Epithelial cell of proximal tubule (primary cell): ENCODE results near the gene CDKL5. TPM values are rescaled to one million over a fixed set of nuclear protein-coding genes. Genes with fewer than 3 reads are reported as not detected.

ENCODE experiments used
- DNase-seq: peaks from one replicate; pipeline ENCODE4 v3.0.0-alpha.2; 2011; ENCODE audit warnings: low read depth
- H3K4me3 ChIP-seq: 2 replicates; pipeline ENCODE4 v1.5.1; 2011; ENCODE audit warnings: low read depth, mild to moderate bottlenecking, low read length
- total RNA-seq: library from RNA; depleted of rRNA; stranded (reverse); fragments of >200 nt; gene quantifications from 2 replicates; pipeline ENCODE4 v1.2.3, GENCODE V29; 2015
- TF ChIP-seq, protein P1 (sequence below): conservative IDR thresholded peaks from 2 replicates; pipeline ENCODE4 v1.5.1; 2012; ENCODE audit warnings: low read depth, mild to moderate bottlenecking, low read length

The CDKL5 gene
- total RNA-seq, 1 donor from 2014 or later = 5.0 TPM

DNA sequence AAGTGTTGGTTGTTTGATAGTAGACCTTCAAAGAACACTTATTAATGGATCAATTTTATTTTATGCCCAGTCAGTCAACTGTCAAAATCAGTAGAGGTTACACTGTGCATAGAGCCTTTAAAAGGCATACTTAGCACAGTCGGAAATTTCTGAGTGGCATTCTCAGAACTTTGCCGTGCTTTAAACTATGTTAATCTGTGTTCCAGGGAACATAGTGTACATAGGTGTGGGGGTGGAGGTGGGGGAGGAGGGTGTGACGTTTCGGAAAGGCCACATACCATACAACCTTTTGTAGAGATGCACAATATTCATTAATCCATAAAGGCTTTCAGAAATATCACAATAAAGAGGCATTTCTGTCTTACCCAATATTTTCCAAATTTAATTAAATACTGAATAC lies 170.7 kb downstream of the CDKL5 start:
- H3K4me3 ChIP-seq = no peak overlapping the region
- TF ChIP-seq, protein P1, sequence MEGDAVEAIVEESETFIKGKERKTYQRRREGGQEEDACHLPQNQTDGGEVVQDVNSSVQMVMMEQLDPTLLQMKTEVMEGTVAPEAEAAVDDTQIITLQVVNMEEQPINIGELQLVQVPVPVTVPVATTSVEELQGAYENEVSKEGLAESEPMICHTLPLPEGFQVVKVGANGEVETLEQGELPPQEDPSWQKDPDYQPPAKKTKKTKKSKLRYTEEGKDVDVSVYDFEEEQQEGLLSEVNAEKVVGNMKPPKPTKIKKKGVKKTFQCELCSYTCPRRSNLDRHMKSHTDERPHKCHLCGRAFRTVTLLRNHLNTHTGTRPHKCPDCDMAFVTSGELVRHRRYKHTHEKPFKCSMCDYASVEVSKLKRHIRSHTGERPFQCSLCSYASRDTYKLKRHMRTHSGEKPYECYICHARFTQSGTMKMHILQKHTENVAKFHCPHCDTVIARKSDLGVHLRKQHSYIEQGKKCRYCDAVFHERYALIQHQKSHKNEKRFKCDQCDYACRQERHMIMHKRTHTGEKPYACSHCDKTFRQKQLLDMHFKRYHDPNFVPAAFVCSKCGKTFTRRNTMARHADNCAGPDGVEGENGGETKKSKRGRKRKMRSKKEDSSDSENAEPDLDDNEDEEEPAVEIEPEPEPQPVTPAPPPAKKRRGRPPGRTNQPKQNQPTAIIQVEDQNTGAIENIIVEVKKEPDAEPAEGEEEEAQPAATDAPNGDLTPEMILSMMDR = no peak
- DNase-seq = no peak

DNA sequence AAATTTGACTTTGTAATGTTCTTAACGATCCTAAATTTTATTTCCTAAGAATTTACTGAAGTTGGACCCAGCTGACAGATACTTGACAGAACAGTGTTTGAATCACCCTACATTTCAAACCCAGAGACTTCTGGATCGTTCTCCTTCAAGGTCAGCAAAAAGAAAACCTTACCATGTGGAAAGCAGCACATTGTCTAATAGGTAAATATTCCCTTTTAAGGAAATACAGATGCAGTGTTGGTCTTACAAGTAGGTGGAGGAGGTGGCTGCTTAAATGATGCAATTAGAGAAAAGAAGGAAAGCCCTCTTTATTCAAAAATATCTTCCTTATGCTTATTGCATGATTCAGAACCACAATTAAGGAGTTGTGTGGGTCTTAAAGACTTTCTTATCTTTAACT lies 173.0 kb downstream of the CDKL5 start:
- no peak overlapping the region for H3K4me3 ChIP-seq
- TF ChIP-seq, protein P1 = no peak
- no peak for DNase-seq

DNA sequence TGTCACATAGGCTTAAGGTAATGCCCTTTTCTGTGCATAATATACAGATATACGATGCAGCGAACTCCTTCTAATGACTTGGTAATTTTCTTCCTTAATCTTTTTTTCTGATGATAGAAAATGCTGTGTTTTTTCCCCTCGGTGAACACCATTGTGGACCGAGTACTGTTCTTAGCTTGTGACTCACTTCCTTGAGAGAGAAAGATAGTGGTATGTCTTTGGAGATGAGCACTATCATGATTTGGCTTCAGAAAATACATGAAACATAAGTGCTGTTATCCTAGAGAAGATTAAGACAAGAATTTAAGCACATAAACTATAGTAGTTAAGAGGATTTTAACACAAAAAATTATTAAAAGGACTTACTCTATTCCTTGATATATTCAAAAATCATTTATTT lies 182.6 kb downstream of the CDKL5 start:
- H3K4me3 ChIP-seq = no peak overlapping the region
- TF ChIP-seq, protein P1 = no peak
- no peak for DNase-seq

DNA sequence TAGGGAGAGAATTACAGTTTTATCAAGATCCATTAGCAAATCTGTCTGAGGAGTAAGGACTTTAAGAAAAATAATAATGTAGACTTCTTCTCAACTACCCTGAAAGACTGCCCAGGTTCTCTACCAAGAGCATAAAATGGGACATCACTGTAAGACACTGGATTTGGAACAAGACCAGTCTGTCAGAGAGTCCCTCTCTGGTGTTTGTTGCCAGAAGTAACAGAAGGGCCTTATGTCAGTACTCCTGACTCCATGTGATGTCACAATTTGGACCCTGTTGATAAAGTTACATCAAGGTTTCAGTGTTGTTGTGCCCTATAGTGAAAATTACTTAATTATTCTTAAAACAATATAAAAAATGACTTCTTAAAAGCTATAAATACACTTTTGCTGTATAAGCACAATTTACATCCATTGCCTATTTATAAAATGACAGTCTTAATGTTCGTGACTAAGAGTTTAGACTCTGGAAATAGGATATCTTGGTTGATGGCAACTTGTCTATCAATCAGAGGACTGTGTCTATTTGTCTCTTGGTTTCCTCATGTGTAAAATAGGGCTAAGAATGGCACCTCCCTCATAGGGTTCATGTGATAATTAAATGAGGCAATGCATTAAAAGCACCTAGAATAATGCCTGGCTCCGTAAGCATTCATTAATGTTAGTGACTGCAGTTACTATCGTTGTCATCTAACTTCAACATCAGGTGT lies 188.7 kb downstream of the CDKL5 start:
- H3K4me3 ChIP-seq = no peak overlapping the region
- DNase-seq = no peak
- TF ChIP-seq, protein P1 = no peak

DNA sequence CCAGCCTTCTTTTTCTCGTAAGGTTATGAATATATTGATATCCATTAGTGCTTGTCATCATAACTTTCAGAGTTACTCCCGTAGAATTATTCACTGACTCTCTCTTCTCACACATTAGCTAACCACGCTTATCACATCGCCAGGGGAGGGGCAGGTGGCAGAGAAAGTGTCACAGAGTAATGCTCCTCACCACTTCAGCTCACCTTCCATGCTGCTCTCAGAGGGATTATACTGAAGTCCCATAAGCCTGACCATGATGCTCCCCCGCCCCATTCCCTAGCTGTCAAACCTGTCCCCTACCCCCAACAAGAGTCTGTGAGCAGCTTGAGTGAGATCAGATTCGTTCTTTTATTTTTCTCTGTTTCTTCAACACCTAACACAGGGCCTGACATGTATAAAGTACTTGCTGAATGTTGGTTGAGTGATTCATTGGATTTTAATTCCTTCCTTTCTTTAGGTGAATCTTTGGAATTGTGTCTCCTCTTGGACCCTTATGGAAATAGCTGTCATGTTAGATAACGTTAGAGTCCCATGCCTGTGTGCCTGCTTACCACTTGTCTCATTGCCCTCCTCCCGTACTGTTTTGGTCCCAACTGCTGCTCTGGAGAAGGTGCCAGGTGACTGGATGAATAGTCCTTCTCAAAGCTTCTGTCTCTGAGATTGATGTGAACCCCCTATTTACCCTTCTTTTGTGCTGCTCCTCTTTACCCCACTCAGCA lies 191.4 kb downstream of the CDKL5 start:
- TF ChIP-seq, protein P1 = no peak
- H3K4me3 ChIP-seq = no peak overlapping the region
- DNase-seq = no peak

DNA sequence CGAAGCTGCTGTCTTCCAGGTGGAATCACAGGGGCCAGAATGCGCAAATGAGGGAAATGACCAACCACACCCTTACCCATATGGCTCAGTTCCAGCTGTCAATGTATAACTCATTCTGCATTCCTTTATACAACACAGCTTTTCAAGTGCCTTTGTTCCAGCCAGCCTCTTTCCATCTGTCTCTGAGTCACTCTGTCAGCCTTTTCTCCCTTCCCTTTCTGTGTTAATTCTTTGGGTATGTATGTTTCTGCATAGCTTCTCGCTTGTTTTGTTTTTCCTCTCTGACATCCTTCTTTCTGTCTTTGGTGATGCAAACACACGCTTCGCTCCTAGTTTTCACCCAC lies 192.0 kb downstream of the CDKL5 start:
- no peak overlapping the region for H3K4me3 ChIP-seq
- peak; percentile 73 for DNase-seq
- TF ChIP-seq, protein P1 = no peak

DNA sequence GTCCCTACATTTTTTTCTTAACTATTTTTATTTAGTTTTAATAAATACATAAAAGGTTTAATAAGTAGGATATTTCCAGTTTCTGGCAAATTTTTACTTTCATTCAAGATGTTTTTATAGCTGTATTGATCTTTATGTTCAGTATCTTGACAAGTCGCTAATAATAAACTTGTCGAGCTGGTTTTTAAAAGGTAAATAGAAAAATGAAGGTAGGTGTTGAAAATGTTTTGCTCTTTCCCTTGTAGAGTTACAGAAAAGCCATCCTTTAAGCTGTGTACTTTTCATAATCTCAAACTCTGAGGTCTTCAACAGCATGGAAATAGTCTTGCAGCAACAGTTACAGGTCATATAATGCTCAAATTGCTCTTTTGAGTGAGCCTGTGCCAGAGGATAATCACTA lies 193.9 kb downstream of the CDKL5 start:
- no peak overlapping the region for H3K4me3 ChIP-seq
- TF ChIP-seq, protein P1 = no peak
- no peak for DNase-seq
